ENCODE measurements around the gene SCFD2.

SCFD2 gene

GRCh38 chr4:52869656-52870055, 496.2 kb downstream of the SCFD2 start:
- DNase-seq, result no peak

GRCh38 chr4:52869196-52869595, 496.7 kb downstream of the SCFD2 start:
- no peak for DNase-seq

GRCh38 chr4:52868133-52868532, 497.7 kb downstream of the SCFD2 start:
- DNase-seq, result no peak

GRCh38 chr4:52867163-52867562, 498.7 kb downstream of the SCFD2 start:
- DNase-seq, result no peak

- no peak for DNase-seq
Measured at GRCh38 chr4:52866734-52867133, 499.1 kb downstream of the SCFD2 start.

- DNase-seq, result no peak
Measured at GRCh38 chr4:52865300-52865699, 500.6 kb downstream of the SCFD2 start.

- DNase-seq, result no peak
Measured at GRCh38 chr4:52864793-52865192, 501.1 kb downstream of the SCFD2 start.

GRCh38 chr4:52863324-52863723, 502.5 kb downstream of the SCFD2 start:
- DNase-seq, result no peak

- no peak for DNase-seq
Measured at GRCh38 chr4:52862639-52863161, 503.2 kb downstream of the SCFD2 start.

GRCh38 chr4:52861879-52862616, 503.8 kb downstream of the SCFD2 start, which contains the start of gene RASL11B:
RASL11B (plus strand) TSS chr4:52862317; CDS start chr4:52862508, 191 bp downstream.
- peak; percentile 79 to 81 for DNase-seq

GRCh38 chr4:52861171-52861823, 504.6 kb downstream of the SCFD2 start:
- no peak for DNase-seq

GRCh38 chr4:52860361-52860760, 505.5 kb downstream of the SCFD2 start:
- DNase-seq, result no peak

GRCh38 chr4:52856801-52857200, 509.1 kb downstream of the SCFD2 start:
- DNase-seq, result no peak

- DNase-seq, result no peak
Measured at GRCh38 chr4:52853351-52853750, 512.5 kb downstream of the SCFD2 start.

- no peak for DNase-seq
Measured at GRCh38 chr4:52852711-52853110, 513.1 kb downstream of the SCFD2 start.

- no peak for DNase-seq
Measured at GRCh38 chr4:52852041-52852440, 513.8 kb downstream of the SCFD2 start.

- no peak for DNase-seq
Measured at GRCh38 chr4:52850406-52851124, 515.3 kb downstream of the SCFD2 start.

- DNase-seq, result no peak
Measured at GRCh38 chr4:52848254-52848653, 517.6 kb downstream of the SCFD2 start.

- no peak for DNase-seq
Measured at GRCh38 chr4:52846502-52846901, 519.4 kb downstream of the SCFD2 start.

GRCh38 chr4:52844596-52844995, 521.3 kb downstream of the SCFD2 start:
- no peak for DNase-seq

- no peak for DNase-seq
Measured at GRCh38 chr4:52843958-52844357, 521.9 kb downstream of the SCFD2 start.

GRCh38 chr4:52843351-52843750, 522.5 kb downstream of the SCFD2 start:
- DNase-seq, result no peak

GRCh38 chr4:52842792-52843191, 523.1 kb downstream of the SCFD2 start:
- DNase-seq, result no peak

All from stimulated activated CD4-positive, alpha-beta T cell treated with anti-CD3 and anti-CD28 coated beads, Interleukin-2, amount 100 ng/mL, for 48 hours (primary cell).